NCI-H128 (cell line): ENCODE measurements around the gene F12.
"Not testable (repeated sequence)": the region's sequence is repeated elsewhere in the genome, so short reads cannot be mapped to it uniquely, and the experiment has no call there.

Experiments
- DNase-seq: peaks from one replicate; lab custom pipeline; 2025; ENCODE audit not compliant: unreplicated experiment; lab: John Stamatoyannopoulos, UW

F12 gene

DNA sequence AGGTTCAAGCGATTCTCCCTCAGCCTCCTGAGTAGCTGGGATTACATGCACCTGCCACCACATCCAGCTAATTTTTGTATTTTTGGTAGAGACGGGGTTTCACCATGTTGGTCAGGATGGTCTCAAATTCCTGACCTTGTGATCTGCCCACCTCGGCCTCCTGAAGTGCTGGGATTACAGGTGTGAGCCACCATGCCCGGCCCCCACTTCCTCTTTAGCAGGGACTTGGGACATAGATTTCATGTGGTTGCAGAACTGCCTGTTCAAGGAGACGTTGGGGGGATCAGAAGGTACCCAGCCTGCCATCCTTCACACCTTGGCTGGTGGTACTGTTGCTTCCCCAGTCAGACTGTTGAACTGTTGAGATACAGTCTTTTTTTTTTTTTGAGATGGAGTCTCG lies 7.7 kb upstream of the F12 start:
- DNase-seq: not testable (repeated sequence)

DNA sequence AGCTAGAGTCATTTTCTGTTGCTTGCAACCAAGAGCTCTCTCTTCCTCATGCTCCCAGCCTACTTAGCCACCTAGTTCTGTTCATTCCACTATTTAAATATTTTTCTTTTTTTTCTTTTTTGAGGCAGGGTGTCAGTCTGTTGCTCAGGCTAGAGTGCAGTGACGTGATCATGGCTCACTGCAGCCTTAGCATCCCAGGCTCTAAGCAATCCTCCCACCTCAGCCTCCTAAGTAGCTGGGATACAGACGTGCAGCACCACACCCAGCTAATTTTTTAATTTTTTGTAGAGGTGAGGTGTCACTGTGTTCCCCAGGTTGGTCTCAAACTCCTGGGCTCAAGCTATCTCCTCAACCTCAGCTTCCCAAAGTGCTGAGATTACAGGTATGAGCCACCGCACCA lies 5.1 kb upstream of the F12 start:
- no peak for DNase-seq

DNA sequence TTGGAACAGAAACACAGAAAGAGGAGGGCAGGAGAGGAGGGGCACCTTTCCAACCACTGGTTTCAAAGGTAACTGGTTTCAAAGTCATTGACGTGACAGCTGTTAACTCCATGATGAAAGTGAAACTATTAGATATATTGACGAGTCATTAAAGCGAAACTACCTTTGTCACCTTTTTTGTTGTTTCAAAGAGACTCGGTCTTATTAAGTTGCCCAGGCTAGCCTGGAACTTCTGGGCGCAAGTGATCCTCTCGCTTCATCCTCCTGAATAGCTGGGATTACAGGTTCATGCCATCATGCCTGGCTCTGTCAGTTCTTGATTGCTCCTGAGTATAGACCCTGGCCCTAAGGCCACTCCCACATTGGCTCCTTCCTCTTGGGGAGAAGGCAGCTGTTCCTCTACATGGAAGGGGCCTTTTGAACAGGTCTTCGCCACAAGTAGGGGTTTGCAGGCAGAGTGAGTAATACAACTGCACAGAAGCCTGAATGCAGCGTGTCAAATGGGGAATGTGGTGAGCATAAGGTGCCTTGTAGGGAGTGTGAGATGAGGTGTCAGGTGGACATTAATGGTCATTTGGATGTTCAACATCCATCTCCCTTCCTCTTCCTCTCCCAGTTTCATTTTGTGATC lies 3.4 kb upstream of the F12 start:
- DNase-seq: no peak

DNA sequence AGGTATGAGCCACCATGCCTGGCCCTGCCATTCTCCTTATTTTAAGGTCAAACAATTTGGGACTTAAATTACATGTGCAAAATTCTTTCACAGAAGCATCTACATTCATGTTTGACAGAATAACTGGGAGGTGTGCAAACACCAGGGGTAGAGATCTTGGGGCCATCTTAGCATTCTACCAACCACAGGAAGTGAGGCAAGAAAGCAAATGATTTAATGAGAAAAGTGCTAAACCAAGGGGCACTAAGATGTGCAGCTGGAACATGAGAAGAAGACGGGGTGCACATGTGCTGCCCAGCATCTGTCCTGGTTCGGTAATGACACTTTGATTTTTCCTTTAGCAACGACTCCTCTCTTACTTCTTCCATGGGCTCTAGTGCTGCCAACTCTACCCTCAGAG lies 1.2 kb upstream of the F12 start:
- no peak for DNase-seq

DNA sequence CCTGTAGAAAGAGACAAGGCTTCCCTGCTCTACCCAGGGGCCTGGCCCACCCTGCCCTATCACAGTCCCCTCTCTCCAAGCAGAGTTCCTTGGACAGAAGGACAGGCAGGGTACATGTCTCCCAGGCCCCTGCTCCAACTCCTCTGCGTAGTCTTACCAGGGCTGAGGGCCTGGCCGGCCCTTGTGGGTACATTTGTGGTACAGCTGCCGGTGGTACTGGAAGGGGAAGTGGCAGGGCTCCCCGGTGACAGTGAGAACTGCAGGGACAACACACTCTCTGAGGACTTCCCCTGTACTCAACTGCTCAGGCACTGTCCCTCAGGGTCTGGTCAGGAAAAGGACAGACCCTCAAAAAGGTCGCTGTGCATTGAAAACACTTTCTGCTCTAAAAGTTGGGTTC lies 3.6 kb downstream of the F12 start:
- no peak for DNase-seq

DNA sequence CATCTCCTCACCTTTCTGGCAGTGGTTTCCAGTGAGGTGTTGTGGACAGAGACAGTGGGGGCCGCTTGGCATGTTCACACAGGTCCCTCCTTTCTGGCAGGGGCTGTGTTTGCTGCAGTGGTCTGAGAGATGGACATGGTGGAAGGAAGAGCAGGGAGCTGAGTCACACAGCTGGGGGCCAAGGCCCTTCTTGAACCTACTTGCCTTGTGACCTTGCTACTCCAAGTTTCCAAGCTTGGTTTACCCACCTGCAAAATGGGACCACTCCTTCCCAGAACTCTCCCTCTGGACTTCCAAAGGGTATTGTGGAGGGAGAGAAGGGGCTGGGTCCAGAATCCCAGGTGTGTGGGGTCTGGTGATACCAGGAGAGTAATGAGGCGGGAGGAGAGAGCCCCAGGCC lies 4.1 kb downstream of the F12 start:
- DNase-seq: no peak

DNA sequence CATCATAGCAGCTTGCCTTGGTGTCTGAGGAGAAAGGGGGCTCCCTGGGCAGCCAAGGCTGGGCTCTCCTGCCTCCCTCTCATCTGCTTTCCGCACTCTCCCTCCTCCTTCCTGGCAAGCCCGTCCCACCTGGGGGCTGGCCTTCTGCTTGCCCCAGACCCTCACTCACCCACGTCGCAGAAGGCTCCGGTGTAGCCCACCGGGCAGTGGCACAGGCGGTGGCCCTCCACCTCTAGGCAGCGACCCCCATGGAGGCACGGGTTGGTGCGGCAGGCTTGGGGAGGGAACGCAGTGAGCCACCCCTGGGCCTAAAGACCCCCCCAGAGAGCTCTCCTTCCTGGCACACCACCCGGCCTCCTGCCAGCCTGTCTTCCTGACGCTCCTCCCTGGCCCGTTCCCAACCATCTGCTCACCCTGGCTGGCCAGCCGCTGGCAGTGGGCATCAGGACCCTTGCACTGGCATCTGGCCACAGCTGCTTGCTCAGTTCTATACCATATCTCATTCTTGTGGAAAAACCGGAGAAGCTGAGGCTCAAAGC lies 4.7 kb downstream of the F12 start:
- DNase-seq: no peak

DNA sequence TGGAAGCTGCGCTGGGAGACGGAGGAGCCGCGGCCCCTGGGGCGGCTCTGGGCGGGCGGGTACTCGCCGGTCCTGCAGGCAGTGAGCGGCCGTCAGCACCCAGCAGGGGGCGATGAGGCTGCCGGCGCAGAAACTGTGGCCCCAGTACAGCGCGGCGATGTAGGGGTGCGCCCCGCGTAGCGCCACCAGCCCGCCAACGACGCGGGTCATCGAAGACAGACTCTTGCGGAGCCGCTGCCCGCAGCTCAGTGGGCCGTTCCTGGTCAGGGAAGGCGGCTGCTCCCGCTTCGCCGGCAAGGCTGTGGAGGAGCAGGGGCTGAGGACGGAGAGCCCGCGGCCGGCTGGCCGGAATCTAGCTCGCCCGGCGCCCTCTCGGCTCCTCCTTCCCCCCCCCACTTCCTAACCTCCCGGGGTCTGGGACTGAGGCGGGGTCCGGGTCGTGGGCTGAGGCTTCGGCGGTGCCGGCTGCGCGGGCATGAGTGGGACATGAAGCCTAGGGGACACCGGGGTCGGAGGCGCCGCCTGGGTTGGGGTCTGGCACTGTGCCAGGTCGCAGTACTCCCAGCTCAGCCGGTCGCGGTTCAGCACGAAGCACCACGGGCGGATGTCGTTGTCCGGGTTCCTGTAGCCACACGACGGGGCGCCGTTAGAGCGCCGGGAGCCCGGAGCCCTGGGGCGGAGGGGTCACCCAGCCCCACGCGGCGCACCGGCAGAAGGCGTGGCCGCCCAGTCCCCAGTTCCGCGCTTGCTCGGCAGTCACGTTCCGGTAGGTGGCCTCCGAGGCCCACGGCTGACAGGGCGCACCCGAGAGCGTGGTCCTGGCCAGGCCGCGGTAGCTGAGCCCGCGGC lies 5.3 kb downstream of the F12 start:
- DNase-seq: peak; percentile 44

DNA sequence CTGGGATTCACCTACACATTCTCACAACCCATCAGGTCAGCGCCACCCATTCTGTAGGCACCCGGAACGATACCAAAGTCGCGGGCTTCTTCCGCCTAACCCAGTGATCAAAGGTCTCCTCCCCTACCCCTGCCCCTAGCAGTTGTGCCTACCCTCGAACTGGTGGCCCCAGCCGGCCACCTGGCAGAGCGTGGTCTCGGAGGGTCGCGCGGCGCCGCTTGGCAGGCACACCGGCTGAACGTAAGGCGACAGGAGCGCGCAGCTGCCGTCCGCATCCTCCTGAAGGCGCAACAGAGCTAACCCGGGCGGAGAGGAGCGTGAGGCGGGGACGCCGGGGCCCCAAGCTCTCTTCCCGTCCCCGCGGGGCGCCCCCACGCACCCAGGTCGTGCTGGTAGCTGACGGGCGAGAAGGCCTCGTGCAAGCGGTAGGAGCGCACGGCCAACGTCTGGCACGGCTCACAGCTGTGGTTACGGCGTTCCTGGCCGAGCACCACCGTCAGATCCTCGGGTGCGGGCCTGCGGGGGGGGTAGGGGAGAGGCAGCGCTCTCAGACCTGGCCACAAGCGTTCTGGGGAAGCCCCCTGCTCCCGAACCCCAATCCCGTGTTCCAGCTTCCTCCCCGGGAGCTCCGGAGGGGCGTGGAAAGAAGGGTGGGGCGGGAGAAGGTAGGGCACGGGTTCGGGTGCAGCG lies 6.1 kb downstream of the F12 start:
- peak; percentile 4 for DNase-seq

DNA sequence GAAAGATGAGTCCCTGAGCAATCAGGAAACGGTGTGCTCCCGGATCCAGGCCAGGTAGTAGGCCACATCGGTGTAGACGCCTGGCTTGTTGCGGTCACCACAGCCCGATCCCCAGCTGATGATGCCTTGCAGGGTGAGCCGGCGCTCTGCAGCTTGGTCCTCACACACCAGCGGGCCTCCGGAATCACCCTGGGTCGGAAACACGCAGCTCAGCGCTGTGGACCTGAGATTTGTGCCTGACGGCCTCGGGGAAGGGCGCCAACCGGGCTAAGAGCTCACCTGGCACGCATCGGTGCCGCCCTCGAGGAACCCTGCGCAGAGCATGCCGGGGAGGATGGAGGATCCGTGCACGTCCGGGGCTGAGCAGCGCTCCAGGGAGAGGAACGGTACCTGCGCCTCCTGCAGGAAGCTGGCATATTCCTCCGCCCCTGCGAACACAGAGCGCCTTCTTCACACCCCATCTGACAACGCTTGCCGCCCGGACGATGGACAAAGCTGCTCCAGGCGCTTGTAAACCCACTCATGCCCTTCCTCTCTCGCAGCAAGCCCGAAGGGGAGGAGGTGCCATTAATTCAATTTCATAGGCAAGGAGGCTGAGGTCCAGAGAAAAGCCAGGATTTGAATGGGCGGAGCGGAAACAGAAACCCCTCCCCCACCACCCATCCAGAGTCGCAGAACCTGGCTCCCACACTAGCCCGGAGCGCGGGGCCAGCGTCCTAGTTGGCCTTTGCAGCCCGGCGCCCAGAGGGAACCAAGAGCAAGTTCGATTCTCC lies 6.9 kb downstream of the F12 start:
- peak; percentile 69 for DNase-seq

DNA sequence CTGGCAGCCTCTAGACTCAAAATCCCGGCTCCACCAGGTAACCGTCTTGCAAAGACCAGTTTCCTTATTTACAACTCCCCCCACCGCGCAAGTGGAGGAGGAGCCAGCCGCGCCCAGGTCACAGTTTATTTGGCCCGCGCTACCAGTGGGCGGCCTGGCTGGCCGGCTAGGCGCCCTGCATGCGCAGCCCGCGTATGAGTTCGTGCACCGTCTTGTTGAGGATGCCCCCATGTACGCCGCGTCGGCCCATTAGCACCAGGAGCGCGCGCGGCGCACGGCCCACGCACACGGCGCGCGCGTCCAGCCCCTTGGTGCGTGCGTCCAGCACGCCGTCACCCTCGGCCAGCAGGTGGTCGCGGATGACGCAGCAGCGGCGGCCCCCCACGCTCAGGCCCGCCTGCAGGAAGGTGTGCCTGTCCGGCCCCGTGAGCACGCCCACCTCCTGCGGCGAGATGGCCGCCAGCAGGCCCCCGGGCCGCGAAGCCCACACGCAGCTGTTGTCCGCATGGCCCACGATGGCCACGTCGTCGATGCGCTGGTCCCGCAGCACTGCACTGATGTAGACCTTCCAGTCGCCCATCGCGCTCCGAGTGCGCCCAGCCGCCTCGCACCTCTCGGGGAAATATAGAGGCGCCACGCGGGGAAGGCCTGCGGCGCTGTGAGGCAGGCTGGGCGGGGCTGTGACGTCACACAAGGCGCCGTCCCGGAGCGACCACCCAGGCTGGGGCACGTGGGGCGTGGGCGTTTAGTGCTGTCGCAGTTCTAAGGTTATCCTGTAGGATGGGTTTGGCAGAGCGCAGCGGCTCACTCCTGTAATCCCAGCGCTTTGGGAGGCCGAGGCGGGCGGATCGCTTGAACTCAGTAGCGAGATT lies 9.1 kb downstream of the F12 start, which contains the start of gene PFN3:
TSS of gene PFN3 (minus strand) at position 665 of the 872 bp plus-strand sequence. CDS start at position 580, 85 bp downstream.
- no peak for DNase-seq

DNA sequence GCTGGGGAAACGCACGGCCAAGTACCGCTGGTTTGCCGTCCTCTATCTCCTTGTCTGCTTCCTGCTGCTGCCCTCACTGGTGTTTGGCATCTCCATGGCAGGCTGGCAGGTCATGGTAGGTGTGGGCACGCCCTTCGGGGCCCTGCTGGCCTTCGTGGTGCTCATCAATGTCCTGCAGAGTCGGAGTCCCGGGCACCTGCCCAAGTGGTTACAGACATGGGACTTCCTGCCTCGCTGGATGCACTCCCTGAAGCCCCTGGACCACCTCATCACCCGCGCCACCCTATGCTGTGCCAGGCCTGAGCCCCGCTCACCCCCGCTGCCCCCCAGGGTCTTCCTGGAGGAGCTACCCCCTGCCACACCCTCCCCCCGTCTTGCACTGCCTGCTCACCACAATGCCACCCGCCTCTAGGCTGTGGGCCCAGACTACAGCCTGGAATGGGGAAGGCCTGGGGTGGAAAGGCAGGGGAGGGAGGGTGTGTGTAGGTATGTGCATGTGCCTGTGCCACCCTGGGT lies 11.4 kb downstream of the F12 start:
- no peak for DNase-seq

DNA sequence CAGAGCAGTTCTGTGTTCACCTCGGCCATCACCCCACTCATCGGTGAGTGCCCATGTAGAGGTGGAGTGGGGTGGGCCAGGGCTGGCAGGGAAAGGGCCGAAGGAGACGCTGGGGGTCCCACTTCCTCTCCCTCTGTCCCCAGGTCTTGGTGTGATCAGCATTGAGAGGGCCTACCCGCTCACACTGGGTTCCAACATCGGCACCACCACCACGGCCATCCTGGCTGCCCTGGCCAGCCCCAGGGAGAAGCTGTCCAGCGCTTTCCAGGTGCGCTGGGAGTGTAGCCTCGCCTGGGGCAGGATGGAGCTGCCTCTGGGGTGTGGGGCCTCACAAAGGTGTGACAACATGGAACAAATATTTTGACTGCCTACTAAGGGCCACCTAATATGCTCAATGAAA lies 12.6 kb downstream of the F12 start:
- no peak for DNase-seq

DNA sequence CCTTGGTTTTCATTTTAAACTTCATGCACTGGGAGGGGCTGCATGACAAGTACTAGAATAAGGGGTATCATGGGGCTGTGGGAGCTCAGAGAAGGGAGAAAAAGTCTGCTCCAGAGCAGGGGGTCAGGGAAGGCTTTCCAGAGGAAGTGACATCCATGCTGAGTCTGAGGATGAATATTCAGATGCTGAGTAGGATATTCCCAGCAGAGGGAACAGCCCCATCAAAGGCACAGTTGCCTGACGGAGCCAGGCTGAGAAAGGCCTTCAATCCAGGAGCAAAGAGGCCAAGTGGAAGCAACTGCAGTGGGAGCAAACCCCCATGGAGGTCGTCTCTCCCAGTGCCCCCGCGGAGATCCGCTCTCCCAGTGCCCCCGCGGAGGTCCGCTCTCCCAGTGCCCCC lies 13.3 kb downstream of the F12 start:
- DNase-seq: no peak

DNA sequence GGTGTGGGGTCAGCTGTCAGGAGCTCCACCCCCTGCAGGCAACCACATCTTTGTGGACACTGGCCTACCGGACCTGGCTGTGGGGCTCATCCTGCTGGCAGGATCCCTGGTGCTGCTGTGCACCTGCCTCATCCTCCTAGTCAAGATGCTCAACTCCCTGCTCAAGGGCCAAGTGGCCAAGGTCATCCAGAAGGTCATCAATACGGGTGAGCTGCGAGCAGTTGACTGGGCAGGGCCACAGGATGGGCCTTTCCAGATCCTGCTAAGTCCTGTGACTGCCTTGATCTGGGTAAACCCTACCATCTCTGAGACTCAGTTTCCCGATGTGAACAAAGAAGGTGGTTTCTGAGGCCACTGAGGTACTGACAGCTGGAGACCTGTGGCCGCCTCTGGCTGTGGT lies 15.4 kb downstream of the F12 start:
- DNase-seq: no peak

DNA sequence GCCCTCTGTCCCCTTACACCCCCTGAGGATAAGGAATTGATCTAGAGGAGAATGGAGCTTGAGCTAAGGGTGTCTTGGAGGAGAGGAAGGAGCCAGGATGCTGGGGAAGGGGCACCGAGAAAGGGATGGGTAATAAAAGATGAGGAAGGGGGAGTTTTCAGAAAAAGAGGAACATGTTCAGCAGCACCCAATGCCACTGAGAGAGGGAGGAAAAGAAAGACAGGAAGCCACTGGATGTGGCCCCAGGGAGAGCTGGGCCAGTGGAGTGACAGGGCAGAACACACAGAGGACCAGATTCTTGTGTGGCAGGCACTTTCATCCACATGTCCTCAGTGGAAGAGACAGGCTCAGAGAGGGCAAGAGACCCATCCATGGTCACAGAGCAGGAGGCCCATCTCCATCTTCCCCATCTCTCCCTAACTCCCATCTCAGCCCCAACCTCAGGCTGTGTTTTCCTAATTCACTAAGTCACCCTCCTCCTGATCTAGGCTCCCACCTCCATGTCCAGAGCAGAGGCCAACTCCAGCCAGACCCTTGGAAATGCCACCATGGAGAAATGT lies 16.1 kb downstream of the F12 start:
- DNase-seq: no peak

DNA sequence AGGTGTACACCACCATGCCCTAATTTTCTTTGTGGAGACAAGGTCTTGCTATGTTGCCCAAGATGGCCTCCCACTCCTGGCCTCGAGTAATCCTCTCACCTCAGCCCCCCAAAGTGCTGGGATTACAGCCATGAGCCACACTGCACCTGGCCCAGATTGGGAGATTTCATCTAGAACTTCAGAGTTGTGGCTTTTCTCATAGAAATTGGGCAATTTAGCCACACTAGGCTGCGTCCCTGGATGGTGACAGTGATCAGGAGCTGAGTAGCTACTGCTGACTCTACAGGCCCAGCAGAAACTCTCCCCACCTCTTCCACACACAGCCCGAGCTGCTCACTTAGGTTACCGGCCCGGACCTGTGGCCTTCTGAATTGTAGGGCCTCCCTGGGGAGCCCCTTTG lies 16.6 kb downstream of the F12 start:
- DNase-seq: no peak

DNA sequence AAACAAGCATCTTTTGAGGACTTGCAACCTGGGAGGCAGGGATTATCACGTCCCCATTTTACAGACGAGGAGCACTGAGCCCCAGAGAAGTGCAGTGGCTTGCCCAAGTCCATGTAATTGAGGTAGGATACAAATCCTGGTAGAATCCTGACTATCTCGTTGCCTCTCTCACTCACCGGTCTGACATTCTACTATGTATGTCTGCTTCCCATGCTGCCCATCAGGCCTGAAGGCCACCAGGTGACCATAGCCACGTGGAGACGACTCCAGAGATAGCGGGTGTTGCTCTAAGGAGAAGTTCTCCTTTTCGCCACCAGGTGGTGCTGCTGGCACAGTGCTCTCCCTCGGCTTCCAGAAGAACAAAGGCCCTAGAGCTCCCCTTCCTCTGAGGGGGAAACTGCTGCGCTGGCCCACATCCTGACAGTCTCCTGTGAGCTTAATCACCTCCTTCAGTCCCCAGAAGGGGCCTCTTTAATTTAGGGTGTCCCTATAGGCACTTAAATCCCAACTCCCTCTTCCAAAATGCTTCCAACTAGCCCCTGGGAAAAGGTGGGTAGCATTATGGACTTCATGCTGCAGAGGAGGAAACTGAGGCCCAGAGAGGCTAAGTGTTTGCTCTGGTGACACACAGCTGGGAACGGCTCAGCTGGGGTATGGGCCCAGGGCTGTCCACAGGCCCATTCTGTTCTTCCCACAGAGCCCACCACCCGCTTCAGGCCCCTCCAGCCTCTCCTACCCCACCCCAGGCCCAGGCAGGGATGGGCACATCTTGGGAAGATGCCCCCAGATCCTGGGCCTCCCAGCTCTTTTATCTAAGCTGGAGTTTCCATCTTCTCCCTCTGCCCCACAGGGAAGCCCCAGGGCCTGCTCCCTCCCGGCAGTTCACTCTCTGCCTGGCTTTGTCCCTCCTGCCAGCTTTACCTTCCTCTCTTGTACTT lies 18.7 kb downstream of the F12 start:
- peak; percentile 37 for DNase-seq
